GM19351 (cell line): ENCODE data around the gene SLC2A1.

Experiments
- ATAC-seq: cut with Tn5 transposase; IDR thresholded peaks from one replicate; pipeline ENCODE4 v1.9.1; 2021; ENCODE audit warnings: mild to moderate bottlenecking, moderate library complexity; ENCODE audit not compliant: unreplicated experiment

SLC2A1 gene

DNA sequence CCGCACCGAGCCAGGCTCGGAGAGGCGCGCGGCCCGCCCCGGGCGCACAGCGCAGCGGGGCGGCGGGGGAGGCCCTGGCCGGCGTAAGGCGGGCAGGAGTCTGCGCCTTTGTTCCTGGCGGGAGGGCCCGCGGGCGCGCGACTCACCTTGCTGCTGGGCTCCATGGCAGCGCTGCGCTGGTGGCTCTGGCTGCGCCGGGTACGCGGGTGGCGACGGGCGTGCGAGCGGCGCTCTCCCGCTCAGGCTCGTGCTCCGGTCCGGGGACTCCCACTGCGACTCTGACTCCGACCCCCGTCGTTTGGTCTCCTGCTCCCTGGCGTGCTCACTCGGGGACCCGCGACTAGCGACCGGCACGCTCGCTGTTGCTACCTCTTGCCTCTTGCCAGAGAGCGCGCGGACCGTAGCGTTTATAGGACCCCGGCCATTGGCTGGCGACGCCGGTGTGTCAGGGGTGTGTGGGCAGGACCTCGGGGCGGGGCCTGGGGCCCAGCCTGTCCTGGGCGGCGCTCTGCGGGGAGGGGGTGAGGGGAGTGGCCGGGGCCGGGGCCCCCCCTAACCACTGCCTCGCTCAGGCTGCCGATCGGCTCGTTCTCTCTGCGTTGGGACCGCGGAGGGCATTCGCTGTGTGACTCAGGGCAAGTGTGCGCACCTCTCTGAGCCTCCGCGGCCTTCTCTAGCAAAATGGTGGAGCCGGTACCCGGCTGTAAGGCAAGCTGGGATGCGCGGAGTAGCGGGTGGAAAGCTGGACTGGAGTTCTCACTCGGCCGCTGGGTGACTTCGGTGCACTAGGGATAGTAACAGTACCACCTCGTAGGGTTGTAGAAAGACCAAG, at the start of gene SLC2A1:
TSS of gene SLC2A1 (minus strand) at position 381 of the 832 bp plus-strand sequence. CDS start at position 164, 217 bp downstream.
- peak; percentile 83 for ATAC-seq

DNA sequence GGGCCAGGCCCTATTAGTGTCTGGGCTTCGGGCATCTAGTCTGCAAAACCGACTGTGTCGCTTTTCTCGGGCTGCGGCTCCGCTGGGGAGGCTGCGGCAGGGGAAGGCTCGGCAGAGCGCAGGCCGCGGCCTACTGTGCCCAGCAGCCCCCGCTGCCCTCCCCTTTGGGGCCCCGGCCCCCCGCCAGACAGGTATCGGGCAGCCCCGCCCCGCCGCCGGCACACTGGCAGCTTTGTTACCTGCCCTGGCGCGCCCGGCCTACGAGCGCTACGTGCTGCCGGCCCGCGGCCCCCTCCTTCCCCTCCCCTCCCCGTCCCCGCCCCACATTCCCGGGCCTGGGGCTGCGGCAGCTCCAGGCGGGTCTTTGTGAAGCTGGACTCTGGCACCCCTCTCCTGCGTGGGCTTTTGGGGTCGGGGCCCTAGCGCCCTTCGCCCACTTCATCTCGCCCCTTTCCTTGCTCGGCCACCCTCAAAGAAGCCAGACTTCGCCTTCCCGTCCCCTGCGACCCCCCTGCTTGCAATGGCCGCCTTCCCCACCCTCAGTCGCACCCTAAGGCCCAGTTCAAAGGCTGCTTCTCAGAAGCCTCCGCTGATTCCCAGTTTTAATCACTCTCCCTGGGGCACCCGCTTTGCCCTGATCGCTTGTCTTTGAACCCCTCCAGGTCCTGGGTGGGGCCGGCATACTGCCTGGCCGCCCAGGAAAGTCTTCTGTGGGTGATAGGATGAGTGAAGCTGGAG, 48.9 kb upstream of the SLC2A1 start:
- no peak for ATAC-seq

DNA sequence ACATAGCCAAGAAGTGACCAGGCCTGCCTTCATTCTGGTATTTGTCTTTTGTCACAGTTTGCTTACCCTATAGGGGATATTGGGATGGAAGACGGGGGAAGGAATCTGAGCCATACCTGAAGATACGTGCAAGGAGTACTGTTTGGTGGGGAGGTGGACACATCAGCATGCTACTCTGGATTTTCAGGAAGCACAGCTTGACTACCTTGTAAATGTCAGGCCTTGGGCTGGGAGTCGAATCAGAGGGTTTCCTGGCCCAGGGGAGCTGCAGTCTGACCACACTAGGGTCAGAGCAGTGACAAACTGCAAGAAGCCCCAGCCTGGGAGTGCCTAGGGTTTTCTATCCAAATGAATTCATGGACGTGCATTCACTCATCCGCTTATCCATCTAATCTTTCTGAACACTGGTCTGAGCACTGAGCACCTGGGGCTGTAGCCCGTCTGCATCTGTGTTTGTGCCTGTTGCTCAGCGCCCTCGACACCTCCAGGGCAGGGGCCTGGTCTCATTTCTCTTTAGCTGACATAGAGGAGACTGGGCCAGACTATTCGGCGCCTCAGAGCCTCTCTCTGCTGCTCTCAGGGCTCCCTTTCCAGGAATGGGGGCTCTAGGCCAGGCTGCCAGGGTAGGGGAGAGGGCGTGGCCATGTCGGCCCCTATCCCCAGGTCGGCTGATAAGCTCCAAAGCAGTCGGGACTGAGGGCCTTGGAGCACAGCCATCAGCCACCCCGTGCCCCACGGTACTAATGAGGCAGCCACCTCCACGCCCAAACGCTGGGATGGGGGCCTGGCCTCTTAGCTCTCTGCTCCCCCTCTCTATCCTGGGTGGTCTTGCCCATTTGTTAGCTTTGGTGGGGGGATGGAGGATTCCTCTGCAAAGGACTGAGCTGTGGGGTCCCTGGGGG, 47.0 kb upstream of the SLC2A1 start:
- ATAC-seq = no peak

DNA sequence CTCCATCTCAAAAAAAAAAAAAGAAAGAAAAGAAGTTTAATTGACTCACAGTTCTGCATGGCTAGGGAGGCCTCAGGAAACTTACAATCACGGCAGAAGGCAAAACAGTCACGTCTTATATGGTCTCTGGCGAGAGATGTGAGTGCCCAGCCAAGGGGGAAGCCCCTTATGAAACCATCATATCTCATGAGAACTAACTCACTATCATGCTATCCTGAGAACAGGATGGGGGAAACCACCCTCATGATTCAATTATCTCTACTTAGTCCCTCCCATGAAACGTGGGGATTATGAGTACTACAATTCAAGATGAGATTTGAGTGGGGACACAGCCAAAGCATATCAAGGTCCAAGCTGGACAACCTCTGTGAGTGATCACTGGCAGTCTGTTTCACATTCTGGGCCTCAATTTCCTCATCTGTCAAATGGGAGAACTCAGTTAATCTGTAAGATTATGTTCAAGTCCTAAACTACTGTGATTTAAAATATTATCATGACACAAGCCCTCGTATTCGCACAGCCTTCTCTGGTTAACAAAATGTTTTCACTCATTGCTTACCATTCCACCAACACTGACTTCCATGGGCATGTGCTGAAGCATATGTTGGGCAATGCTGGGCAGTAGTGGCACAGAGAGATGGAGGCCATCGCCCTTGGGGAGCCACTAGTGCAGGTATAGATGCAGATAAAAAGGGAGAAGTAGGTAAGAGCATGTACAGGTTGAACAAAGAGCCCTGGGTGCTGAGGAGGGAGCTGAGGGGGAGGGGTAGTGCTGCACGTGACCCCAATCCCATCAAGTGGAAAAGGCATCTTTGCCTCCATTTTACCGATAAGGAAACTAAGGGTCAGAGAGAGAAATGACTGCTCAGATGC, 46.2 kb upstream of the SLC2A1 start:
- ATAC-seq = no peak

DNA sequence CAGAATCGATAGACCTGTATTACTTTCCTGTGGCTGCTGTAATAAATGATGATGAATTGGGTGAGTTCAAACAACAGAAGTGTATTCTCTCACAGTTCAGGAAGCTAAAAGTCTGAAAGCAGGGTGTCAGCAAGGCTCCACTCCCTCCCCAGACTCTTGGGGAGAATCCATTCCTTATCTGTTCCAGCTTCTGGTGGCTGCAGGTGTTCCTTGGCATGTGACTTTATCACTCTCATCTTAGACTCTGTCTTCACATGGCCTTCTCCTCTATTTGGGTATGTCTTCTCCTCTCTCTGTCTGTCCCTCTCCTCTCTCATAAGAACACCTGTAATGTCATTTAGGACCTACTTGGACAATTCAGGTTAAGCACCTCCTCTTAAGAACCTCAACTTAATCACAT, 44.1 kb upstream of the SLC2A1 start:
- no peak for ATAC-seq

DNA sequence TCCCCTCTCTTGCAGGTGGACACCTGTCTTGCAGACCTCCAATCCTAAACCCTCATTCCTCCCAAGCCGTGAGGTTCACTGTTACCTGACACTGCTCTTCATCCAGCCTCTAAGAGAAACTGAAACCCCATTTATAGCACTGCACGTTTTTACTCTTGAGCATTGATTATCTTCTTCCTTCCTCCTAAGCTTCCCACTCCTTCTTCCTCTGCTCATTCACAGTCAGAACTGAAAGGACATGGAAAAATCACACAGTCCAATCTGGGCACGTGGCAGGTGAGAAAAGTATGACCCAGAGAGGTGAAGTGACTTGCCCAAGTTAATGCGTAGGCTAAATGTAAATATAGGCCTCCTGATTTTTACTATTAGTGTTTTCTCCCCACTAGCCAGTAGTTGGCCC, 43.4 kb upstream of the SLC2A1 start:
- ATAC-seq = no peak

DNA sequence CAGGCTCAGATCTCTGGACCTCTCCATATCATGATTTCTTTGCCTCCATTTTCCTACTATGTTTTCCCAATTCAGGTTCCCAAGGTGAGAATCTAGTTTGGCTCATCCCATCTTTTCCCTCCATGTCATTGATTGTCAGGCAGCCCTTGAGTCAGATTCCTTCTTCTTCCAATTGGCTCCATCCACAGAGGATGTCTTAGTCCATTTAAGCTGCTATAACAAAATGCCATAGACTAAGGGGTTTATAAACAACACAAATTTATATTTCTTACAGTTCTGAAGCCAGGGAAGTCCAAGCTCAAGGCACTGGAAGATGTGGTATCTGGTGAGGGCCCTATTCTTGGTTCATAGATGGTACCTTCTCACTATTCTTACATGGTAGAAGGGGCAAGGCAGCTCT, 42.8 kb upstream of the SLC2A1 start:
- ATAC-seq = no peak

DNA sequence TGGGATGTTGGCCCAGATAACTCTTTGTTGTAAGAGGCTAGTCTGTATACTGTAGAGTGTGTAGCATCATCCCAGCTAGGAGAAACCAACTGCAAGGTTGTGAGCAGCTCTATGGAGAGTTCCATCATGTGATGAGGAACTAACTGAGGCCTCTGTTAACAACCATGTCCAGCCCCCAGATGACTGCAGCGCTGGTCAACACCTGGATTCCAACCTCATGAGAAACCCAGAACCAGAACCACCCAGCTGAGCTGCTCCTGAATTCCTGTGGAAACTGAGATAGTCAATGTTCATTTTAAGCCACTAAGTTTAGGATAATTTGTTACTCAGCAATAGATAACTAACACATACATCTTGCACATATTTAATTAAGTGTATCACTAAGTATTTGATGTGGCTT, 41.6 kb upstream of the SLC2A1 start:
- no peak for ATAC-seq

DNA sequence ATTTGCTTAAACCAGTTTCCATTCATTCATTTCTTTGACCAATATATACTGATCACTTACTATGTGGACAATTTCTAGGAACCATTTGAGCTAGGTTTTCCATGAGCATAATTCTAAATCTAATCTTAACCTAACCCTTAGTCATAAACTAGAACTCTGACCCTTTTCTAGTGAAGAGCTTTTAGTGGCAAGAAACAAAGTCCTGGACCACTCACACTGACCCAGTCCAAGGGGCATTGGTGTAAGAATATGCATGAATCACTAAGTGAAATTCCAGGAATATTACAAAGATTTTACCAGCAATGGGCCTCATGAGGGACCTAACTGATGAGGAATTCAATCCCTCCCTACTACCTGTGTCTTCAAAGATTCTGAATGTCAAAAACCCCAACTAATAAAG, 40.6 kb upstream of the SLC2A1 start:
- no peak for ATAC-seq

DNA sequence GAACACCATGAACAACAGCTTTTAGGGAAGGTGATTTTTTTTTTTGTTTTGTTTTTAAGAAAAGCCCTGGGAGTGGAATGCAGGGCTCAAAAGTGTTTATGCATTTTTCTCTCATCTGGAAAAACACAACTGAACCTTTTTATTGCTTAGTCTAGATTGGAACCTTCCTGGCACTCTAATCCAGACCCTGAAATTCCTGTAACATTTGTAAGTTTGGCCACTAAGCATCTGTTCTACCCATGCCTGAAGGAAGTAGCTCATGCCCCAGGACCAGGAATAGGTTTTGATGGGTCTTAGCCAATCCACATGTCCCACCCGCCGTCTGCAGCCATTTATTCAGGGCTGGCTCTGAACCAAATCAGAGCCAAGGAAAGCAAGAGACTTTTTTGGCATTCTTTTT, 39.7 kb upstream of the SLC2A1 start:
- no peak for ATAC-seq

DNA sequence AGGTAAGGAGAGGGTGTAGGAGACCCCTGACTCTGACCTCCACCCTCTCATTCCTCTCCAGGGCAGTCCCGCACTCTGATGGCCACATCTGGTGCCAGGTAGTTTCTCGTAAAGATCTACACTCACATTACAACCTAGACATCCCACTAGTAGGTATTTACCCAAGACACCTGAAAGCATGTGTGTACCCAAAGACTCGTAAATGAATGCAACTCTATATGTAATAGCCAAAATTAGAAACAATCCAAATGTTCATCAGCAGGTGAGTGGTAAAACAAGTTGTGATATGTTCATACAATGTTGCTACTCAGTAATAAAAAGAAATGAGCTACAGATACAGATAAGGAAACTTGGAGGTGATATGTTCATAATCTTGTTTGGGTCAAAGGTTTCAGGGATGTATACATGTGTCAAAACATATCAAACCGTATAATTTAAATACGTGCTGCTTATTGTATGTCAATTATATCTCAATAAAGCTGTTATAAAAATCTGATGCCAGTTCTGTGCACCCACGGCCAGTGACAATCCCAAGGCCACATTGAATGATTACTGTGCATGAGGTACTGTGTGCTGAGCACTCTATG, 37.8 kb upstream of the SLC2A1 start:
- no peak for ATAC-seq

DNA sequence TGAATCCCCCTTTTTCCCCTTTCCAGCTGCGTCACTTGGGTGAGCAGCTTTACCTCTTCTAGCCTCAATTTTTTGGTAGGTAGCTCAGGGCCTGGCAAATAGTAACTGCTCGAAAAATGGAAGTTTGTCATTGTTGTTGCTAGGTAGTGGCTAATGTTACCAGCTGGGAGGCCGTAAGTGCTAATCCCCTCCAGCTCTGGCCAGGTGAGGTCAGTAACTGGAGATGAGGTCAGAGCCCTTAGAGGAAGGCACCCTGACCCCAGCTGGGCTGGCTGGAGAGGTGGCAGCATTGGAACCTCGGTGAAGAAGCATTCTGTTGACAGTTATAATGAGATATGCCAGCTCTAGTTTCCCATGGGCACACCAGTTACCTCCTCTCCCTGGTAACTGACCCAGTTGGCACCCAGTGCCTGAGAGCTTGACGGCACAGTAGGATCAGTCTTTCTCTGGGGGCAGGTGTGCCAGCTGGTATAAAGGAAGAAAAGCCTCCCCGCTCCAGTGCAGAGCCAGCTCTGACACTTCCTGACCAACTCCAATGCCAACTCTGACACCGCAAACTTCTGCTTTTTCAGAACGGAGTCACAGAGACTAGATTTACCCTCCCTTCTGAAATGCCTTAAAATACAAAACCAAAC, 35.0 kb upstream of the SLC2A1 start:
- ATAC-seq = no peak

DNA sequence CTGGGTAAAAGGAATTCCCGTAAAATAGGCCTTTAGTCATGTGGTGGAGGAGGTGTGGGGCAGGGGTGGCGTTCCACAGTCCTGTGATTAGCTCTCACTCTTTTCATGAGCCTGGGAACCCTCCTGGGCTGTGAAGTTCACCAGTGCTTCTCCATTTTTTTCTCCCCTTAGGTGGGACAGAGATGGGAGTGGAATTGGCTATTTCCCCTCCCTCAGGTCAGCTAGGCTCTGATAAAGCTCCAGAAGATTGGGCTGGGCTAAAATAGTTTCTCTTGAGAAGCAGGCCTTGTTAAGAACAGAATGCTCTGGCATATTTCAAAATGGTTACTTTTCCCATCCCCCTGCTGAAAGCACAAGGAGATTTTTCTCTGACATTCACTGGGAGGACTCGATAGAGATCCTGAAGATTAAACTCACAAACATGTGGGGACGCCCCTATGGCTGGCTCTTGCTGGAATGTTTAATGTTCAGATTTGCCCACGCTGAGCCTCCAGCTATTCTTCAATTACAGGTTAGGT, 33.4 kb upstream of the SLC2A1 start:
- no peak for ATAC-seq

DNA sequence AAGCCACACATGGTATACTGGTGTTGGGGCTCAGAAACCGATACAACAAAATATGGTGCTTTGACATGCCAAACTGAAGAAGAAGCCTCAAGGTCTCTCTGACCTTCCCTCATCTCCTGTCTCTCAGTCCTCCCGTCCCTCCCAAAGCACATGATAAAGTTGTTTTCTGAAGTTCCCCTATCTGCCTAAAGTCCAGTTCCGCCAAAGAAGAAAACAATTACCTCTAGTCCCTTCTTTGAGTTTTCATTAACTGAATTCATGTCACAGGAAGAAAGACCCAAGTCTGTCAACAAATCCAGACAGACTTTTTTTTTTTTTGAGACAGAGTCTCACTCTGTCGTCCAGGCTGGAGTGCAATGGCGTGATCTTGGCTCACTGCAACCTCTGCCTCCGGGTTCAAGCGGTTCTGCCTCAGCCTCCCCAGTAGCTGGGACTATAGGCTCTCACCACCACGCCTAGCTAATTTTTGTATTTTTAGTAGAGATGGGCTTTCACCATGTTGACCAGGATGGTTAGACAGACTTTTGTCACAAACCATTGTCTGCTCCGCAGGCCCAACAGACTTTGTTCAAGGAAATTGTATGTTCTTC, 32.2 kb upstream of the SLC2A1 start:
- no peak for ATAC-seq

DNA sequence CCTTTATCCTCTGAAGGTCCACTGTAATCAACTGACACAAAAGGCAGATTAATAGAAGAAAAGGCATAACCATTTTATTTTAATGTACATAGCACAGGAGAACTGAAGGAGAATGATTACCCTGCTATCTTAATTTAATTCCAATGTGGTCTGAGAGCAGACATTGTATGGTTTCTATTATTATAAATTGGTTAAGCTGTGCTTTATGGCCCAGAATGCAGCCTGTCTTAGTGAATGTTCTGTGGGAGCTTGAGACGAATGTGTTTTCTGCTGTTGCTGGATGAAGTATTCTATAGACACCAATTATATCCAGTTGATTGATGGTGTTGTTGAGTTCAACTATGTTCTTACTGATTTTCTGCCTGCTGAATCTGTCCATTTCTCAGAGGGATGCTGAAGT, 25.0 kb upstream of the SLC2A1 start:
- ATAC-seq = no peak

DNA sequence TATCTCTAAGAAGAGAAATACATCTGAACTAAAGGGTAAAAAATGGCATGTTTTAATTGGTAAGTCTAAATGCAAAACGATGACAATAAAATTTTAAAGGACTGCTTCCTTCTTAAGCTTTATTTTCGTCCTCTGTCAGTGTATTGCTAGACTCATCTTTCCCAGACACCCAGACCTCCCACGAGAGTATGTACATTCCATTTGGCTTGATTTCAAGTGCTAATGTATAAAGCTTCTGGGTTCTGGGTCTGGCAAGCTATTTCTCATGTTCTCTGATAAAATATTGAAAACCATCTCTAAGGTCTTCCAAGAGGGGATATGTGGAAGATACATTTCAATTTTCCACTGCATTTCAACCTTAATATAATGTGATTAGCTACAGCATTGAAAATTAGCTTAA, 24.6 kb upstream of the SLC2A1 start:
- ATAC-seq = no peak

DNA sequence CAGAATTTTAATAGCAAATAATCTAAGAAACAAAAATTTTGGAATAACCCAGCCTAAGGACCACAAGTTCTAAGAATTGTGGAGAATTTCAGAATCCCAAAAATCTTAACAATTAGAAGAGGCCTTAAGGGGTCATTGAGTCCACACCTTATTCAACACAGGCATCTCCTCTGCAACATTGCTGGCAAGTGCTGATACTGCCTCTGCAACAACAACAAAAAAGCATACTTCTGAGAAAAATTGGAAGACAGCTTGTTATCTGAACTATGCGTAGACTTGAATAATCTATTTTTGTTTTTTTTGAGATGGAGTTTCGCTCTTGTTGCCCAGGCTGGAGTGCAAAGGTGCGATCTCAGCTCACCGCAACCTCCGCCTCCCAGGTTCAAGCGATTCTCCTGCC, 24.0 kb upstream of the SLC2A1 start:
- no peak for ATAC-seq

DNA sequence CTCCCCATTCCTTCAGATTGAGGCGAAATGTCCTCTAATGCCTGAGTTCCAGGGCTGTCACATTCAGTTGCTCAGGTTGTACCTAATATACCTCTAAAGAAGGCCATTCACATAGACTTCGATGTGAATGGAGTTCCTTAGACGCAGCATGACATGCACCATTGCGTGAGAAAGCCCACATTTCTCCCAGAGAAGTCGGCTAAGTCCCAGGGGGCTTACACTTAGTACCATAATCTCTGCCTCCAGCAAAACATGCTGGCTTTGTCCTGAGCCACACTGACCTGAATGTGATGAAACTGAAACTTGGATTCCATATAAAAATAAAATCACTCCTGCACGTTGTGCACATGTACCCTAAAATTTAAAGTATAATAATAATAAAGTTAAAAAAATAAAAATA, 23.2 kb upstream of the SLC2A1 start:
- no peak for ATAC-seq

DNA sequence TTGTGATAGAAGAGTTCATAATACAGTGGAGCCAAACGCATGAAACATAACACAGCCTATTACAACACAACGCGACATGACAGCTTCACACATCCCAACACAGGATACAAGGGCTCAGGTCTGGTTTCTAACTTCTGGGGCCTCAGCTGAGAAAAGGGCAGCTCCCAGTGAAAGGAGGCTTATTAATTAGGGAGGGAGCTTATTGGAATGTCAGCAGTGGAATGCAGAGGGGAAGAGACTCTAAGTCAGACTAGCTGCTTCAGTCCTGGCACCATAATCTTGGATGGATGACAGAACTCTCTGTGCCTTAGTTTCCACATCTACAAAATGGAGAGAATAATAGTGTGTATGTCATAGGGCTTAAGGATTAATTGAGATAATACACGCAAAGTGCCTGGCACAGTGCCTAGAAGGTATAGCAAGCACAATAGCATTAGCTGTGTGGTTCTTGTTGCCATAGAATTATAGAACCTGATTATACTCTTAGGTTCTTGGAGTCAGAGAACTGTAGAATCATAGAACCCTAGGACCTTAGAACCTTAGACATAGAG, 22.7 kb upstream of the SLC2A1 start:
- no peak for ATAC-seq
